CD4-positive, alpha-beta memory T cell (primary cell): ENCODE results near the gene ZNF407. TPM values are rescaled to one million over a fixed set of nuclear protein-coding genes. Genes with fewer than 3 reads are reported as not detected.

Source experiments
- CTCF ChIA-PET: fragments of 350-600 bp; sonication (Branson Sonifier 250); formaldehyde crosslinking; loops from one replicate; lab custom pipeline; 2021; ENCODE audit warnings: inconsistent platforms; ENCODE audit not compliant: partially characterized antibody; lab: Charles Lee
- POLR2A ChIA-PET: fragments of 350-600 bp; sonication (Branson Sonifier 250); formaldehyde crosslinking; loops from one replicate; lab custom pipeline; 2021; ENCODE audit not compliant: partially characterized antibody; lab: Charles Lee
- DNase-seq, 5 donors: peaks; one replicate each; pipeline versions ENCODE4 v3.0.0 to v3.0.0-alpha.2; 2020 to 2022; ENCODE audit warnings: mixed read lengths in 1 of 5
- H3K27ac ChIP-seq: one replicate; pipeline ENCODE4 v1.7.0; 2013; ENCODE audit warnings: low read depth, low read length
- H3K27me3 ChIP-seq: 2 replicates; pipeline ENCODE4 v1.7.0; 2013; ENCODE audit warnings: mild to moderate bottlenecking, low read length, moderate library complexity; ENCODE audit not compliant: insufficient read depth
- H3K36me3 ChIP-seq: 2 replicates; pipeline ENCODE4 v1.7.0; 2013; ENCODE audit warnings: mild to moderate bottlenecking, low read length, moderate library complexity; ENCODE audit not compliant: insufficient read depth
- H3K4me1 ChIP-seq: 2 replicates; pipeline ENCODE4 v1.7.0; 2013; ENCODE audit warnings: mild to moderate bottlenecking, low read length, moderate library complexity; ENCODE audit not compliant: insufficient read depth
- H3K4me3 ChIP-seq, 2 donors: one replicate each; pipeline ENCODE4 v1.7.0; 2013; ENCODE audit warnings: low read length in 2 of 2, mild to moderate bottlenecking in 1 of 2
- H3K9me3 ChIP-seq, 2 donors: one replicate each; pipeline ENCODE4 v1.7.0; 2013; ENCODE audit warnings: low read length in 2 of 2, control low read depth in 1 of 2; ENCODE audit not compliant: control insufficient read depth in 1 of 2
- H3K27ac Mint-ChIP-seq, 7 donors: one replicate each; pipeline ENCODE4 v1.8.0; 2020 to 2021; ENCODE audit warnings: mixed read lengths in 7 of 7, mild to moderate bottlenecking in 6 of 7, inconsistent platforms in 3 of 7, moderate library complexity in 3 of 7
- H3K27me3 Mint-ChIP-seq, 2 donors: one replicate each; pipeline ENCODE4 v1.8.0; 2020 to 2021; ENCODE audit warnings: mixed read lengths in 2 of 2
- H3K36me3 Mint-ChIP-seq, 2 donors: one replicate each; pipeline ENCODE4 v1.8.0; 2020 to 2021; ENCODE audit warnings: mixed read lengths in 2 of 2, inconsistent platforms in 1 of 2, mild to moderate bottlenecking in 1 of 2
- H3K4me1 Mint-ChIP-seq, 4 donors: one replicate each; pipeline ENCODE4 v1.8.0; 2020 to 2021; ENCODE audit warnings: mixed read lengths in 4 of 4, mild to moderate bottlenecking in 1 of 4
- H3K4me3 Mint-ChIP-seq, 8 donors: one replicate each; pipeline ENCODE4 v1.8.0; 2020 to 2021; ENCODE audit warnings: mixed read lengths in 8 of 8, mild to moderate bottlenecking in 7 of 8, moderate library complexity in 6 of 8, inconsistent platforms in 3 of 8
- H3K9me3 Mint-ChIP-seq, 8 donors: one replicate each; pipeline ENCODE4 v1.8.0; 2020 to 2021; ENCODE audit warnings: mixed read lengths in 8 of 8, mild to moderate bottlenecking in 5 of 8, inconsistent platforms in 3 of 8, moderate library complexity in 1 of 8
- intact Hi-C: fragments of 100-400 bp; cut with micrococcal nuclease; formaldehyde crosslinking; loops from one replicate; pipeline ENCODE4 v1.15.1; 2023
- polyA plus RNA-seq, 2 donors: library from polyadenylated mRNA; unstranded; fragments of 300-500 nt; fragmentation: Illumina TruSeq; gene quantifications; one replicate each; pipeline ENCODE4 v1.2.3, GENCODE V29; 2021
- total RNA-seq, 2 experiments: library from RNA; stranded (reverse); gene quantifications; one replicate each; pipeline ENCODE4 v1.2.3, GENCODE V29; 2021

The ZNF407 gene
- total and polyA plus RNA-seq, 4 experiments from 2014 or later, result 1.8 to 26.9 (median 15.3) TPM

GRCh38 chr18:74698881-74699280 is 101.2 kb downstream of the ZNF407 start:
- peaks cover 0 to 5% (median 1%) of the 10 kb centered on the region in 4 donors for H3K4me1 Mint-ChIP-seq
- Histone ChIP-seq H3K36me3 (no peaks in the 10 kb centered on the region), H3K4me3 (no peak overlapping the region), H3K9me3 (no peaks in the 10 kb centered on the region), H3K27ac (no peak overlapping the region), H3K27me3 (no peaks in the 10 kb centered on the region), H3K4me1 (no peaks in the 10 kb centered on the region)
- H3K4me3 Mint-ChIP-seq, result no peak overlapping the region
- POLR2A ChIA-PET, result no interaction called here
- peaks cover 5 to 21% of the 10 kb centered on the region in 2 donors for H3K36me3 Mint-ChIP-seq
- CTCF ChIA-PET, result no interaction called here
- no peak for DNase-seq
- no peaks in the 10 kb centered on the region for H3K9me3 Mint-ChIP-seq
- H3K27me3 Mint-ChIP-seq, result no peaks in the 10 kb centered on the region
- intact Hi-C loops, result no loop called here
- H3K27ac Mint-ChIP-seq, result no peak overlapping the region

GRCh38 chr18:74699455-74699854 is 101.8 kb downstream of the ZNF407 start:
- no peak for DNase-seq
- ChIA-PET CTCF (no interaction called here), POLR2A (no interaction called here)
- Histone ChIP-seq H3K4me1 (no peaks in the 10 kb centered on the region), H3K4me3 (no peak overlapping the region), H3K27me3 (no peaks in the 10 kb centered on the region), H3K36me3 (no peaks in the 10 kb centered on the region), H3K9me3 (no peaks in the 10 kb centered on the region), H3K27ac (no peak overlapping the region)
- no peaks in the 10 kb centered on the region for H3K27me3 Mint-ChIP-seq
- intact Hi-C loops, result no loop called here
- peaks cover 6 to 26% of the 10 kb centered on the region in 2 donors for H3K36me3 Mint-ChIP-seq
- no peak overlapping the region for H3K4me3 Mint-ChIP-seq
- no peak overlapping the region for H3K27ac Mint-ChIP-seq
- H3K9me3 Mint-ChIP-seq, result no peaks in the 10 kb centered on the region
- peaks cover 0 to 3% (median under 1%) of the 10 kb centered on the region in 4 donors for H3K4me1 Mint-ChIP-seq

- Histone ChIP-seq H3K4me3 (no peak overlapping the region), H3K4me1 (no peaks in the 10 kb centered on the region), H3K9me3 (no peaks in the 10 kb centered on the region), H3K27me3 (no peaks in the 10 kb centered on the region), H3K36me3 (no peaks in the 10 kb centered on the region), H3K27ac (no peak overlapping the region)
- Mint-ChIP-seq H3K4me1 (peaks cover 0 to 10% (median 1%) of the 10 kb centered on the region in 4 donors), H3K27ac (no peak overlapping the region), H3K9me3 (no peaks in the 10 kb centered on the region), H3K4me3 (no peak overlapping the region), H3K36me3 (peaks cover 6 to 35% of the 10 kb centered on the region in 2 donors), H3K27me3 (no peaks in the 10 kb centered on the region)
- intact Hi-C loops, result no loop called here
- ChIA-PET POLR2A (no interaction called here), CTCF (no interaction called here)
- no peak for DNase-seq
These were observed 105.3 kb downstream of the ZNF407 start for GRCh38 chr18:74702950-74703349.

GRCh38 chr18:74708169-74708568 is 110.5 kb downstream of the ZNF407 start:
- ChIA-PET POLR2A (no interaction called here), CTCF (no interaction called here)
- H3K27ac ChIP-seq, result no peak overlapping the region
- Mint-ChIP-seq H3K9me3 (no peaks in the 10 kb centered on the region), H3K4me3 (no peak overlapping the region), H3K4me1 (peaks cover 0 to 10% (median 9%) of the 10 kb centered on the region in 4 donors), H3K27me3 (no peaks in the 10 kb centered on the region), H3K36me3 (peaks cover 4 to 33% of the 10 kb centered on the region in 2 donors), H3K27ac (peak overlapping the region in 1 of 7 donors; percentile 25)
- no peaks in the 10 kb centered on the region for H3K36me3 ChIP-seq
- intact Hi-C loops, result no loop called here
- no peaks in the 10 kb centered on the region for H3K27me3 ChIP-seq
- no peaks in the 10 kb centered on the region for H3K9me3 ChIP-seq
- no peak for DNase-seq
- no peaks in the 10 kb centered on the region for H3K4me1 ChIP-seq
- H3K4me3 ChIP-seq, result no peak overlapping the region

GRCh38 chr18:74709452-74709851 is 111.8 kb downstream of the ZNF407 start:
- H3K36me3 ChIP-seq, result no peaks in the 10 kb centered on the region
- Mint-ChIP-seq H3K4me3 (no peak overlapping the region), H3K36me3 (peaks cover 0 to 22% of the 10 kb centered on the region in 2 donors), H3K27me3 (no peaks in the 10 kb centered on the region), H3K4me1 (peaks cover 0 to 10% (median 9%) of the 10 kb centered on the region in 4 donors), H3K27ac (no peak overlapping the region), H3K9me3 (no peaks in the 10 kb centered on the region)
- intact Hi-C loops, result no loop called here
- ChIA-PET POLR2A (no interaction called here), CTCF (no interaction called here)
- no peaks in the 10 kb centered on the region for H3K9me3 ChIP-seq
- no peak overlapping the region for H3K27ac ChIP-seq
- no peak overlapping the region for H3K4me3 ChIP-seq
- H3K27me3 ChIP-seq, result no peaks in the 10 kb centered on the region
- no peak for DNase-seq
- no peaks in the 10 kb centered on the region for H3K4me1 ChIP-seq

GRCh38 chr18:74714120-74714519 is 116.5 kb downstream of the ZNF407 start:
- CTCF ChIA-PET, result no interaction called here
- intact Hi-C loops, result no loop called here
- POLR2A ChIA-PET, result no interaction called here
- no peaks in the 10 kb centered on the region for H3K4me1 ChIP-seq
- no peaks in the 10 kb centered on the region for H3K36me3 ChIP-seq
- H3K4me3 Mint-ChIP-seq, result no peak overlapping the region
- H3K9me3 ChIP-seq, result no peaks in the 10 kb centered on the region
- H3K9me3 Mint-ChIP-seq, result peaks cover 0 to 2% (median 0%) of the 10 kb centered on the region in 8 donors
- H3K27ac ChIP-seq, result no peak overlapping the region
- DNase-seq, result no peak
- H3K4me1 Mint-ChIP-seq, result peaks cover 0 to 10% (median 5%) of the 10 kb centered on the region in 4 donors
- no peak overlapping the region for H3K27ac Mint-ChIP-seq
- no peak overlapping the region for H3K4me3 ChIP-seq
- H3K27me3 ChIP-seq, result no peaks in the 10 kb centered on the region
- H3K27me3 Mint-ChIP-seq, result no peaks in the 10 kb centered on the region
- peaks cover 2 to 16% of the 10 kb centered on the region in 2 donors for H3K36me3 Mint-ChIP-seq

- peaks cover 2 to 23% of the 10 kb centered on the region in 2 donors for H3K36me3 Mint-ChIP-seq
- H3K27ac ChIP-seq, result no peak overlapping the region
- ChIA-PET CTCF (no interaction called here), POLR2A (no interaction called here)
- H3K27me3 ChIP-seq, result no peaks in the 10 kb centered on the region
- peaks cover 0 to 4% (median 2%) of the 10 kb centered on the region in 8 donors for H3K9me3 Mint-ChIP-seq
- no peaks in the 10 kb centered on the region for H3K36me3 ChIP-seq
- H3K4me3 ChIP-seq, result no peak overlapping the region
- peak overlapping the region in 1 of 7 donors; percentile 37 for H3K27ac Mint-ChIP-seq
- no peaks in the 10 kb centered on the region for H3K9me3 ChIP-seq
- H3K4me1 ChIP-seq, result no peaks in the 10 kb centered on the region
- intact Hi-C loops, result no loop called here
- no peaks in the 10 kb centered on the region for H3K27me3 Mint-ChIP-seq
- H3K4me1 Mint-ChIP-seq, result peaks cover 0 to 10% (median 5%) of the 10 kb centered on the region in 4 donors
- H3K4me3 Mint-ChIP-seq, result no peak overlapping the region
- DNase-seq, result no peak
These were observed 117.1 kb downstream of the ZNF407 start for GRCh38 chr18:74714791-74715190.

GRCh38 chr18:74715306-74715705 is 117.6 kb downstream of the ZNF407 start:
- POLR2A ChIA-PET, result no interaction called here
- no peak overlapping the region for H3K4me3 Mint-ChIP-seq
- Histone ChIP-seq H3K9me3 (no peaks in the 10 kb centered on the region), H3K27ac (no peak overlapping the region), H3K4me3 (no peak overlapping the region), H3K4me1 (no peaks in the 10 kb centered on the region), H3K36me3 (no peaks in the 10 kb centered on the region), H3K27me3 (no peaks in the 10 kb centered on the region)
- CTCF ChIA-PET, result no interaction called here
- peaks cover 2 to 28% of the 10 kb centered on the region in 2 donors for H3K36me3 Mint-ChIP-seq
- H3K9me3 Mint-ChIP-seq, result peaks cover 0 to 5% (median 2%) of the 10 kb centered on the region in 8 donors
- intact Hi-C loops, result no loop called here
- H3K27ac Mint-ChIP-seq, result no peak overlapping the region
- no peaks in the 10 kb centered on the region for H3K27me3 Mint-ChIP-seq
- no peak for DNase-seq
- peaks cover 1 to 11% (median 7%) of the 10 kb centered on the region in 4 donors for H3K4me1 Mint-ChIP-seq
